Head of caudate nucleus (tissue), 42 donors: ENCODE results near the gene BMP2.

ENCODE experiments used
- DNase-seq, 42 donors: peaks; one replicate each; pipeline versions ENCODE4 v3.0.0 to v3.0.0-alpha.2; 2020 to 2021; ENCODE audit warnings: mixed read lengths in 7 of 42
- intact Hi-C: fragments of 100-400 bp; cut with DNase I; formaldehyde crosslinking; loops from one replicate; pipeline ENCODE4 v1.15.0; 2022

Gene BMP2

GRCh38 chr20:6818033-6818808 is 50.7 kb downstream of the BMP2 start:
- DNase-seq = no peak
- intact Hi-C loops = no loop called here

- intact Hi-C loops = no loop called here
- DNase-seq = no peak
Measured at GRCh38 chr20:6819599-6819998, 52.1 kb downstream of the BMP2 start.

GRCh38 chr20:6824401-6824800 is 56.9 kb downstream of the BMP2 start:
- intact Hi-C loops = no loop called here
- no peak for DNase-seq

GRCh38 chr20:6827472-6827871 is 60.0 kb downstream of the BMP2 start:
- DNase-seq = no peak
- intact Hi-C loops = no loop called here

GRCh38 chr20:6828794-6829423 is 61.4 kb downstream of the BMP2 start:
- intact Hi-C loops = no loop called here
- DNase-seq = peak; percentile 6 to 90 (median 72)

GRCh38 chr20:6829510-6830116 is 62.1 kb downstream of the BMP2 start:
- no peak for DNase-seq
- intact Hi-C loops = no loop called here
